Activated CD8-positive, alpha-beta T cell treated with anti-CD3 and anti-CD28 coated beads, Interleukin-2, amount 10 ng/mL, durations not matched to agents 7 days and 5 days (primary cell): ENCODE measurements around the gene CDKAL1. TPM values are rescaled to one million over a fixed set of nuclear protein-coding genes. Genes with fewer than 3 reads are reported as not detected.

Source experiments
- ATAC-seq: fragments of 150-1000 bp; cut with Tn5 transposase; one replicate; pipeline ENCODE4 v1.10.0; 2021; ENCODE audit warnings: moderate library complexity
- CTCF ChIA-PET: fragments of 350-600 bp; sonication (Branson Sonifier 250); formaldehyde crosslinking; loops from one replicate; lab custom pipeline; 2021; ENCODE audit warnings: antibody characterized with exemption; lab: Charles Lee
- POLR2A ChIA-PET: fragments of 350-600 bp; sonication (Branson Sonifier 250); formaldehyde crosslinking; loops from one replicate; lab custom pipeline; 2021; ENCODE audit warnings: antibody characterized with exemption; lab: Charles Lee
- DNase-seq: peaks from one replicate; pipeline ENCODE4 v3.0.0-alpha.2; 2020
- H3K27ac Mint-ChIP-seq: one replicate; pipeline ENCODE4 v1.8.0; 2021; ENCODE audit warnings: mild to moderate bottlenecking, mixed read lengths
- H3K27me3 Mint-ChIP-seq: one replicate; pipeline ENCODE4 v1.8.0; 2021; ENCODE audit warnings: low read depth, mixed read lengths
- H3K36me3 Mint-ChIP-seq: one replicate; pipeline ENCODE4 v1.8.0; 2021; ENCODE audit warnings: low read depth, mixed read lengths
- H3K4me1 Mint-ChIP-seq: one replicate; pipeline ENCODE4 v1.8.0; 2021; ENCODE audit warnings: low read depth, mixed read lengths
- H3K4me3 Mint-ChIP-seq: one replicate; pipeline ENCODE4 v1.8.0; 2021; ENCODE audit warnings: mild to moderate bottlenecking, mixed read lengths
- H3K9me3 Mint-ChIP-seq: one replicate; pipeline ENCODE4 v1.8.0; 2022; ENCODE audit warnings: mixed read lengths; ENCODE audit not compliant: insufficient read depth
- total RNA-seq, 2 experiments: library from RNA; stranded (reverse); gene quantifications; one replicate each; pipeline ENCODE4 v1.2.3, GENCODE V29; 2021

Gene CDKAL1
- total RNA-seq, 2 experiments from 2014 or later: 24.3 to 25.2 TPM

GRCh38 chr6:20791944-20792343 lies 257.7 kb downstream of the CDKAL1 start:
- Mint-ChIP-seq H3K4me3 (no peak overlapping the region), H3K36me3 (peaks cover 17% of the 10 kb centered on the region), H3K27me3 (no peaks in the 10 kb centered on the region), H3K9me3 (no peaks in the 10 kb centered on the region), H3K4me1 (no peaks in the 10 kb centered on the region), H3K27ac (no peak overlapping the region)
- DNase-seq (no peak), ATAC-seq (no peak)
- ChIA-PET CTCF (no interaction called here), POLR2A (no interaction called here)

GRCh38 chr6:20793174-20793573 lies 258.9 kb downstream of the CDKAL1 start:
- peaks cover 22% of the 10 kb centered on the region for H3K36me3 Mint-ChIP-seq
- ATAC-seq (no peak), DNase-seq (no peak)
- POLR2A ChIA-PET: no interaction called here
- H3K4me1 Mint-ChIP-seq: no peaks in the 10 kb centered on the region
- H3K27ac Mint-ChIP-seq: no peak overlapping the region
- CTCF ChIA-PET: no interaction called here
- no peaks in the 10 kb centered on the region for H3K27me3 Mint-ChIP-seq
- H3K4me3 Mint-ChIP-seq: no peak overlapping the region
- no peaks in the 10 kb centered on the region for H3K9me3 Mint-ChIP-seq

GRCh38 chr6:20797597-20797996 lies 263.3 kb downstream of the CDKAL1 start:
- Mint-ChIP-seq H3K27ac (no peak overlapping the region), H3K27me3 (no peaks in the 10 kb centered on the region), H3K4me1 (no peaks in the 10 kb centered on the region), H3K4me3 (no peak overlapping the region), H3K36me3 (peaks cover 18% of the 10 kb centered on the region), H3K9me3 (no peaks in the 10 kb centered on the region)
- ChIA-PET POLR2A (no interaction called here), CTCF (no interaction called here)
- DNase-seq (no peak), ATAC-seq (no peak)

GRCh38 chr6:20800229-20800628 lies 266.0 kb downstream of the CDKAL1 start:
- CTCF ChIA-PET: no interaction called here
- POLR2A ChIA-PET: no interaction called here

GRCh38 chr6:20800653-20801052 lies 266.4 kb downstream of the CDKAL1 start:
- DNase-seq (no peak), ATAC-seq (no peak)
- Mint-ChIP-seq H3K4me3 (no peak overlapping the region), H3K27me3 (no peaks in the 10 kb centered on the region), H3K9me3 (no peaks in the 10 kb centered on the region), H3K27ac (no peak overlapping the region), H3K4me1 (no peaks in the 10 kb centered on the region), H3K36me3 (peaks cover 16% of the 10 kb centered on the region)
- CTCF ChIA-PET: no interaction called here
- POLR2A ChIA-PET: no interaction called here

More at GRCh38 chr6:20800229-20800628, 266.0 kb downstream of the CDKAL1 start:
- peaks cover 13% of the 10 kb centered on the region for H3K36me3 Mint-ChIP-seq
- ATAC-seq: no peak
- no peak overlapping the region for H3K27ac Mint-ChIP-seq
- no peak for DNase-seq
- H3K4me3 Mint-ChIP-seq: no peak overlapping the region
- H3K4me1 Mint-ChIP-seq: no peaks in the 10 kb centered on the region
- no peaks in the 10 kb centered on the region for H3K9me3 Mint-ChIP-seq
- H3K27me3 Mint-ChIP-seq: no peaks in the 10 kb centered on the region

GRCh38 chr6:20801595-20801994 lies 267.3 kb downstream of the CDKAL1 start:
- Mint-ChIP-seq H3K27ac (no peak overlapping the region), H3K9me3 (peaks cover 6% of the 10 kb centered on the region), H3K27me3 (no peaks in the 10 kb centered on the region), H3K4me3 (no peak overlapping the region), H3K36me3 (peaks cover 17% of the 10 kb centered on the region), H3K4me1 (no peaks in the 10 kb centered on the region)
- ATAC-seq (no peak), DNase-seq (no peak)
- CTCF ChIA-PET: no interaction called here
- POLR2A ChIA-PET: no interaction called here

GRCh38 chr6:20802596-20802995 lies 268.3 kb downstream of the CDKAL1 start:
- H3K4me3 Mint-ChIP-seq: no peak overlapping the region

GRCh38 chr6:20805021-20805420 lies 270.8 kb downstream of the CDKAL1 start:
- H3K27ac Mint-ChIP-seq: no peak overlapping the region
- no peak for ATAC-seq
- peaks cover 11% of the 10 kb centered on the region for H3K36me3 Mint-ChIP-seq
- H3K4me3 Mint-ChIP-seq: no peak overlapping the region
- POLR2A ChIA-PET: no interaction called here
- H3K9me3 Mint-ChIP-seq: peaks cover 6% of the 10 kb centered on the region
- no peaks in the 10 kb centered on the region for H3K27me3 Mint-ChIP-seq
- CTCF ChIA-PET: no interaction called here
- DNase-seq: no peak
- H3K4me1 Mint-ChIP-seq: no peaks in the 10 kb centered on the region

More at GRCh38 chr6:20802596-20802995, 268.3 kb downstream of the CDKAL1 start:
- Mint-ChIP-seq H3K27ac (no peak overlapping the region), H3K27me3 (no peaks in the 10 kb centered on the region), H3K9me3 (peaks cover 6% of the 10 kb centered on the region), H3K4me1 (no peaks in the 10 kb centered on the region), H3K36me3 (peaks cover 11% of the 10 kb centered on the region)
- DNase-seq (no peak), ATAC-seq (no peak)
- ChIA-PET CTCF (no interaction called here), POLR2A (no interaction called here)

GRCh38 chr6:20806669-20807068 lies 272.4 kb downstream of the CDKAL1 start:
- peaks cover 19% of the 10 kb centered on the region for H3K36me3 Mint-ChIP-seq
- CTCF ChIA-PET: no interaction called here
- no peak overlapping the region for H3K27ac Mint-ChIP-seq
- peaks cover 6% of the 10 kb centered on the region for H3K9me3 Mint-ChIP-seq
- H3K4me1 Mint-ChIP-seq: no peaks in the 10 kb centered on the region
- H3K27me3 Mint-ChIP-seq: no peaks in the 10 kb centered on the region
- POLR2A ChIA-PET: no interaction called here
- H3K4me3 Mint-ChIP-seq: no peak overlapping the region
- DNase-seq: no peak
- no peak for ATAC-seq

GRCh38 chr6:20808439-20808838 lies 274.2 kb downstream of the CDKAL1 start:
- Mint-ChIP-seq H3K27ac (no peak overlapping the region), H3K27me3 (no peaks in the 10 kb centered on the region), H3K4me3 (no peak overlapping the region), H3K36me3 (peaks cover 19% of the 10 kb centered on the region), H3K9me3 (peaks cover 6% of the 10 kb centered on the region), H3K4me1 (no peaks in the 10 kb centered on the region)
- DNase-seq (no peak), ATAC-seq (no peak)
- ChIA-PET POLR2A (no interaction called here), CTCF (no interaction called here)

- no peak overlapping the region for H3K27ac Mint-ChIP-seq
- H3K9me3 Mint-ChIP-seq: peaks cover 6% of the 10 kb centered on the region
- ATAC-seq: no peak
- ChIA-PET CTCF (interaction anchor here (0.6 kb wide), 1 partner anchor 430 kb away, joined by 3 read pairs; no protein-coding TSS in a partner anchor), POLR2A (no interaction called here)
- H3K27me3 Mint-ChIP-seq: no peaks in the 10 kb centered on the region
- H3K4me1 Mint-ChIP-seq: no peaks in the 10 kb centered on the region
- no peak overlapping the region for H3K4me3 Mint-ChIP-seq
- DNase-seq: no peak
- peaks cover 19% of the 10 kb centered on the region for H3K36me3 Mint-ChIP-seq
Observed at GRCh38 chr6:20808924-20809323, 274.7 kb downstream of the CDKAL1 start.

- Mint-ChIP-seq H3K36me3 (peaks cover 19% of the 10 kb centered on the region), H3K9me3 (peaks cover 6% of the 10 kb centered on the region), H3K27me3 (no peaks in the 10 kb centered on the region), H3K4me3 (no peak overlapping the region), H3K27ac (no peak overlapping the region), H3K4me1 (no peaks in the 10 kb centered on the region)
- no peak for ATAC-seq
- no peak for DNase-seq
- ChIA-PET CTCF (no interaction called here), POLR2A (no interaction called here)
Observed at GRCh38 chr6:20810727-20811108, 276.5 kb downstream of the CDKAL1 start.

GRCh38 chr6:20811109-20811761 lies 277.0 kb downstream of the CDKAL1 start:
- Mint-ChIP-seq H3K27ac (no peak overlapping the region), H3K27me3 (no peaks in the 10 kb centered on the region), H3K4me3 (no peak overlapping the region), H3K9me3 (peaks cover 4% of the 10 kb centered on the region), H3K4me1 (no peaks in the 10 kb centered on the region), H3K36me3 (peaks cover 19% of the 10 kb centered on the region)
- DNase-seq: no peak
- POLR2A ChIA-PET: no interaction called here
- CTCF ChIA-PET: no interaction called here
- ATAC-seq: no peak
